BLaER1 (cell line): ENCODE measurements around the gene MAST4.

Experiments
- H3K27ac ChIP-seq: shearing (Covaris generic); formaldehyde crosslinking; 2 replicates; pipeline ENCODE4 v1.8.1; 2022
- H3K27me3 ChIP-seq: shearing (Covaris generic); formaldehyde crosslinking; 2 replicates; pipeline ENCODE4 v1.8.1; 2022
- H3K36me3 ChIP-seq: shearing (Covaris generic); formaldehyde crosslinking; 2 replicates; pipeline ENCODE4 v1.8.1; 2022
- H3K4me1 ChIP-seq: shearing (Covaris generic); formaldehyde crosslinking; 2 replicates; pipeline ENCODE4 v1.8.1; 2022
- H3K4me2 ChIP-seq: shearing (Covaris generic); formaldehyde crosslinking; 2 replicates; pipeline ENCODE4 v1.8.1; 2022
- H3K4me3 ChIP-seq: shearing (Covaris generic); formaldehyde crosslinking; 2 replicates; pipeline ENCODE4 v1.8.1; 2022
- H3K9ac ChIP-seq: shearing (Covaris generic); formaldehyde crosslinking; 2 replicates; pipeline ENCODE4 v1.8.1; 2022
- H3K9me3 ChIP-seq: shearing (Covaris generic); formaldehyde crosslinking; 2 replicates; pipeline ENCODE4 v1.8.1; 2022
- H4K20me1 ChIP-seq: shearing (Covaris generic); formaldehyde crosslinking; 2 replicates; pipeline ENCODE4 v1.8.1; 2022
- Cebpa-rat ChIP-seq: shearing (Covaris generic); IDR thresholded peaks from 2 replicates; pipeline ENCODE4 v1.8.1; 2022

The MAST4 gene

DNA sequence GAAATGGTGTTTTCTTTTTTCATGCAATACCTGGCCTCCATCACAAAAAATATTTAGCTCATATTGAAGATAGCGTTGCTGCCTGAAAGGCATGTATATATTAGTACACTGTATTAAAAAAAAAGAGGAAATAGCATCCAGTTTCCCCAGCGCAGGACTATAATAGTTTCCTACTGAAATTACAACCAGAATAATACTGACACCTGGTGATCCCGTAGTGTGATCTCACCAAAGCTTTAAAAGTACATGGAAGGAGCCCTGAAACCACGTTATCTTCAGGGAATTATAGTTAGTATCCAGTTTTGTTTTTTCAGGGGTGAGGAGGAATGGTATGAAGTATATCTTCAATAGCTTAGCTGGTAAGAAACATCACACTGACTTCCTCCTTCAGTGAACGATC is 335.5 kb downstream of the MAST4 start:
- H3K27ac ChIP-seq: no peak overlapping the region
- no peak overlapping the region for H3K9ac ChIP-seq
- H3K4me1 ChIP-seq: no peaks in the 10 kb centered on the region
- no peaks in the 10 kb centered on the region for H3K27me3 ChIP-seq
- H3K36me3 ChIP-seq: no peaks in the 10 kb centered on the region
- no peak overlapping the region for H3K4me2 ChIP-seq
- TF ChIP-seq Cebpa-rat: no peak
- H4K20me1 ChIP-seq: no peaks in the 10 kb centered on the region
- H3K9me3 ChIP-seq: no peaks in the 10 kb centered on the region
- H3K4me3 ChIP-seq: no peak overlapping the region

DNA sequence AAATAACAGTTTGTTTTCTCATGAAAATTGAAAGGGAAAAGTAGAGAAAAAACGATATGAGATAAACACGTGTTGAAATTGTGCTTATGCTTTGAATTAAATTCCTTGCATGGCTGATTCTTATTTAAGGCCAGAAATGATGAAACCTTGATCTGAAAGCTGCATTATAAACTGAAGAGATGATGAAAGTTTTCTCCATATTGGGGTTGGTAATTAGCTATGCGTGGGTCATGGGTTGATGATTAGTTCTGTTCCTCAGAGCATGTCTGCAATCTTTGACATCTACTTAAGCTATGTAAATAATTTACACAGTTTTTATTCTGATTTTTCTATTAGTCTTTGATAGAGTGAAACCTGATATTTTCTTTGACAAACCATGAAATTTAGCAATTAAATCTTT is 336.3 kb downstream of the MAST4 start:
- Histone ChIP-seq H4K20me1 (no peaks in the 10 kb centered on the region), H3K4me2 (no peak overlapping the region), H3K27ac (no peak overlapping the region), H3K4me1 (no peaks in the 10 kb centered on the region), H3K9ac (no peak overlapping the region), H3K9me3 (no peaks in the 10 kb centered on the region), H3K36me3 (no peaks in the 10 kb centered on the region), H3K27me3 (no peaks in the 10 kb centered on the region), H3K4me3 (no peak overlapping the region)
- TF ChIP-seq Cebpa-rat: no peak

DNA sequence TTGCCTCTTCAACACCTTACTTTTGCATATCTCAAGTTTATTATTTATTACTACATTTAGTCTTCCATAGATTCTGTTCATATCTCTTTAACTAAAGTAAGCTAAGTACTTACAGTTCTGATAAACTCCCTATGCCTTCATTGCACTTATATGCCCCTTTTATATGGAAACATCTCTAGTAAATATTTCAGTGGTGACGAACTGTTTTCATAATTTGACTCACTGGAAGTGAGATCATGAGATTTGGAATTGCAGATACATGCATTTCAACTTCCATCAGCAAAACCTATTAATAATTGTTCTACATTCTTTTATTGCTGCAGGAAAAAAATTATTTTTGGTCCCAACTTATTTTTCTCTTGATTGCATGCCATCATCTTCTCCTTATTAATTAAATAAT is 336.9 kb downstream of the MAST4 start:
- Histone ChIP-seq H3K4me3 (no peak overlapping the region), H3K9ac (no peak overlapping the region), H3K4me2 (no peak overlapping the region), H4K20me1 (no peaks in the 10 kb centered on the region), H3K27me3 (no peaks in the 10 kb centered on the region), H3K9me3 (no peaks in the 10 kb centered on the region), H3K27ac (no peak overlapping the region), H3K4me1 (no peaks in the 10 kb centered on the region), H3K36me3 (no peaks in the 10 kb centered on the region)
- TF ChIP-seq Cebpa-rat: no peak

DNA sequence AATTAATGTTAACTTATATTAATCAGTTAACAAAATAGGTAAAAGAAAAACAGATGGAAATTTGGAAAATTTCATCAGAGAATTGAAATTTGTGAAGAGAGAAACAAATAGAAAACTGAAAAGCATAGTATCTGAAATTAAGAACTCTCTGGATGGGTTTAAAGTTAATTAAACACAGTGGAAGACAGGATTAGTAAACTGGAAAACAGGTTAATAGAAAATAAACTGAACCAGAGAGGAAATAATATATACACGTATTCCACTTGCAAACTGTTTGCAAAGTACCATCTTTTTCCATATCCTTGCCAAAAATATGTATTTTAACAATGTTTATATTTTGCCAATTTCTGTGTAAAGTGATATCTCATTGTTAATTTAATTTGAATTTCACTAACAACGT is 342.9 kb downstream of the MAST4 start:
- Histone ChIP-seq H3K36me3 (no peaks in the 10 kb centered on the region), H3K9me3 (no peaks in the 10 kb centered on the region), H3K9ac (no peak overlapping the region), H3K4me3 (no peak overlapping the region), H3K4me2 (no peak overlapping the region), H3K27ac (no peak overlapping the region), H3K4me1 (no peaks in the 10 kb centered on the region), H4K20me1 (no peaks in the 10 kb centered on the region), H3K27me3 (no peaks in the 10 kb centered on the region)
- TF ChIP-seq Cebpa-rat: no peak

DNA sequence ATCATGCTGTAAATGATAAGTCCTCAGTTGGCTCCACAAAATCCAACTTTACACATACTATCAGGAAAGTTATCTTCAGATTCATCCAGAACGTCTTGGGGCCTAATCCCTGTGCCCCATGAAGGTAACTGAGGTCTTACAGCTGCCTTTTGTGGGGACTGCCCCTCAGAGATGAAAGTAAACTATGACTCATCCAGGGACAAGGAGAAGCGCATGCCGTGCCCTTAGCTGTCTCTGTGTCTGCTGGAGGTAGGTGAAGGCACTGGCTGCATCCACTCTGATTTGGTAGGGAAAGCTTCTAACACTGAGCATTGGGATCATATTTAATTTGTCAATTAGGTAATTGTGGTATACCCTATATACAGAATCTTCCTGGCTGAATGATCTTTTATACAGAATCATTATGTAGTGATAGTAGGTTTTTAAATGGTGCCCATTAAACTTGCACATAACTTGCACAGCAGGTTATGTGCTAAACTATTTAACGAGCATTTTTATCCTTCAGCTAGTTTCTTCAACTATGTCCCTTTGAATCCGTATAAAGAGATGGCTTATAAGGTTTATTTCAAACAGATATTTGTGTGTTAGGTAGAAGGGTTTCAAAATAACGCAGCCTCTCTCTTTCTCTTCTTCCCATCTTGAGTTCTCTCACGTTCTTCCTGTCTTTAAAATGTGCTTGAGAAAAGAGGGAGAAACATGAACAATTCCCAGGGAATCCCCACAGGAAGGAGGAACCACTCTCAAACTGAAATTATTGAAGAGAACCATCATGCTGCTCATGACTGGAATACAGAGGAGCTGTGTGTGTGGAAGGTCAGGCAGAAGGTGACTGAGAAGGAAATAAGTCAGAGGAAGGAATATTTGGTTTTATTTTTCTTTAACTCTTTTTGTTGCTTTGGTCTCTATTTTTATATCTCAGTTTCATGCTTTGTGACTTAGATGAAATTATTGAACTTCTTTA is 349.5 kb downstream of the MAST4 start:
- no peaks in the 10 kb centered on the region for H3K36me3 ChIP-seq
- no peak overlapping the region for H3K27ac ChIP-seq
- no peaks in the 10 kb centered on the region for H4K20me1 ChIP-seq
- no peak overlapping the region for H3K9ac ChIP-seq
- no peak overlapping the region for H3K4me2 ChIP-seq
- TF ChIP-seq Cebpa-rat: no peak
- no peaks in the 10 kb centered on the region for H3K27me3 ChIP-seq
- H3K4me3 ChIP-seq: no peak overlapping the region
- H3K9me3 ChIP-seq: no peaks in the 10 kb centered on the region
- H3K4me1 ChIP-seq: no peaks in the 10 kb centered on the region

DNA sequence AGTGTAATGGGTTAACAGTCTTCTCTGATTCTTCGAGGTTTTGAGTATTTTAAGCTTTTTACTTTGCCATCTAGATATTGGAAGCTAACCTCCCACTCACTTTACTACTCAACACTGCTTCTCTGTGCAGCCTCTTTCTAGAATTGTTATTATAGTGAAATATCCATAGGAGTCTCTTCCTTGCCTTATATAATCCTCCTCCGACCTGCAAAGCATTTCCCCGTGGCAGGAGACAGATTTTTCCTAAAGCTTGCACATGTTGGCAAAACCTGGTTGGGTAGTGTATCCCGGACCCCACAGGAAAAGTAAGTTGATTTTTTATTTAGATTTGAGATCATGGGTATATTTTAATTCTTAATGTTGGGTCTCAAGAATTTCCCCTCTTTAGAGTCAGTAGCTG is 351.3 kb downstream of the MAST4 start:
- H3K36me3 ChIP-seq: no peaks in the 10 kb centered on the region
- H3K9ac ChIP-seq: no peak overlapping the region
- H3K27me3 ChIP-seq: no peaks in the 10 kb centered on the region
- H3K4me1 ChIP-seq: no peaks in the 10 kb centered on the region
- TF ChIP-seq Cebpa-rat: no peak
- no peak overlapping the region for H3K4me2 ChIP-seq
- no peak overlapping the region for H3K4me3 ChIP-seq
- no peak overlapping the region for H3K27ac ChIP-seq
- H4K20me1 ChIP-seq: no peaks in the 10 kb centered on the region
- no peaks in the 10 kb centered on the region for H3K9me3 ChIP-seq

DNA sequence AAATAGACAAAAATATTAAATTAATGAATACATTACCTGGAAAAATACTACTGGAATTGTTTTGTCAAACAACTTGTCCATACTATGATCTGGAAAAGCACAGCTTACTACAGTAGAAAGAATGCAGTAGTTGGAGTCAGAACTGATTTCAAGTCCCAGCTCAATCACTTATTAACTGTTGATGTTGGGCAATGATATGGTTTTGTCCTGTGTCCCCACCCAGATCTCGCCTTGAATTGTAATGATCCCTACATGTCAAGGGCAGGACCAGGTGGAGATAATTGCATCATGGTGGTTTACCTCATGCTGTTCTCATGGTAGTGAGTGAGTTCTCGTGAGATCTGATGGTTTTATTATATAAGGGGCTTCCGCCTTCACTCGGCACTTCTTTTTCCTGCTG is 352.9 kb downstream of the MAST4 start:
- H3K27me3 ChIP-seq: no peaks in the 10 kb centered on the region
- no peak overlapping the region for H3K4me2 ChIP-seq
- H3K9ac ChIP-seq: no peak overlapping the region
- no peak overlapping the region for H3K4me3 ChIP-seq
- no peak for TF ChIP-seq Cebpa-rat
- no peaks in the 10 kb centered on the region for H4K20me1 ChIP-seq
- H3K27ac ChIP-seq: no peak overlapping the region
- H3K9me3 ChIP-seq: no peaks in the 10 kb centered on the region
- H3K36me3 ChIP-seq: no peaks in the 10 kb centered on the region
- no peaks in the 10 kb centered on the region for H3K4me1 ChIP-seq

DNA sequence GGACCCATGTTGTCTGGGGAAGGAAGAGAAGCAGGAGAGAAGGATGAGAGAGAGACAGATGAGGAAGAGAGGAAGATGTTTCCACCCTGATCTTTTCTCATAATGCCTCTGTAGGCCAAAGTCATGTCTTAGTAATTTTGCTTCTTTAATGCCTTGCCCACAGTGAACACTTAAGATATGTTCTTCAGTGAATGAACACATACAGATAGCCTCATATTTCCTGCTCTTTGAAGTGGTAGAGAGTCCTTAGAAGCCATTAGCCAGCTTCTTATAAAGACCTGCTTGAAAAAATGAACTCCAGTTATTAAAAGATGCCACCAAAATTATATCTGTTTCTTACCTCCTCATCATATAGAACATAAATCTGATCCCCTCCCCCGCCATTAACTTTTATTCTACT is 356.0 kb downstream of the MAST4 start:
- H3K36me3 ChIP-seq: no peaks in the 10 kb centered on the region
- no peaks in the 10 kb centered on the region for H3K4me1 ChIP-seq
- no peaks in the 10 kb centered on the region for H4K20me1 ChIP-seq
- no peak overlapping the region for H3K9ac ChIP-seq
- no peak overlapping the region for H3K4me3 ChIP-seq
- no peak overlapping the region for H3K27ac ChIP-seq
- no peaks in the 10 kb centered on the region for H3K9me3 ChIP-seq
- H3K27me3 ChIP-seq: no peaks in the 10 kb centered on the region
- H3K4me2 ChIP-seq: no peak overlapping the region
- no peak for TF ChIP-seq Cebpa-rat

DNA sequence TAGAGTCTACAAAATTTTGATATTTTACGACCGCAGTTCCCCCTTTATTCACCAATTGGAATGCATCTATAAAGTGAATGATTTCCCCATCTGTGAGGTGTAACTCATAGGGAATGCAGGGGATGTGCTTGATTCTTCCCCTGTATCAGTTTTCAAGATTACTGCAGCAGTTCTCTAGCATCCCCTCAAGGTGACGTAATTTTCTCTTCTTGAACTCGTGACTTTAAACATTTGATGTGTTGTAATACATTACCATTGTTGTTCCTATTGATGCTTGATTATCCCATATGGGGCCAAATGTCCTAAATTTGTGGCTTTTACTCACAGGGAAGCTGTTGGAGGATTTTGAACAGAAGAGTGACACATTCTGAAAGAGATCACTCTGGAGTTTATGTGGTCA is 360.2 kb downstream of the MAST4 start:
- TF ChIP-seq Cebpa-rat: no peak
- no peak overlapping the region for H3K4me3 ChIP-seq
- H3K27me3 ChIP-seq: no peaks in the 10 kb centered on the region
- no peaks in the 10 kb centered on the region for H4K20me1 ChIP-seq
- no peak overlapping the region for H3K9ac ChIP-seq
- H3K36me3 ChIP-seq: no peaks in the 10 kb centered on the region
- H3K27ac ChIP-seq: no peak overlapping the region
- H3K4me1 ChIP-seq: no peaks in the 10 kb centered on the region
- no peaks in the 10 kb centered on the region for H3K9me3 ChIP-seq
- no peak overlapping the region for H3K4me2 ChIP-seq

DNA sequence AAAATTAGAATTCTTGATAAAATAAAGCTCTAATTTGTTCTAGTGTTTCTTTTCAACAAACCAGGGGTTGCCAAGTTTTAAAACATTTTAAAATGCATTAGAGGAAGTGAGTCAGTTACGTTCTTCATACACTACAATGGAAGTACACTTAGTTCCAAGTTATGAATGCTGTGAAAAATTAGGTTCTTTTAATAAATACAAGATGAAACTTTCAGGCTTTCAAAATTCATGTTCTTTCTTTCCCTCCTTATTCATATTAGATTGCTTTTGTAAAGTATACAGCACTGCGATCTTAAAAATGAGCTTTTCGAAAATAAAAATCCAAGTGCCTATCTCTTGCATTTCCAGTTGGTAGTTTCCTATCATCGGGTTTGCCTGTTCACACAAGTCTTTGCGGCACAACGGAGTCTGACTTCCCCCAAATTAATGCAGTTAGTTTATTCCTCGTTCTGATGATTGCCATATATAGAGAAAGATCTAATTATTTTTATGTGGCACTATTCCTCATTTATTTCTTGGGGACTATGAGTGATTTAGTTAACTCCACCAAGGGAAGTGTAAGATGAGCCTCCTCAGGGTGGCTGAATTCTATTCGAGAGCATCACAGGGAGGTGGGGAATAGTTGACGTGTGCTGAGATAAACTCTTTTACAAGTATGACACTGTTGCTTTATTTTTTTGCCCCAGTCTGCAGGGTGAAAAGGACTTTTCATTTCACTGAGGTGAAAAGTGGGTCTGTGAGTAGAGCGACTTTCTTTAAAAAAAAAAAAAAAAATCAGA is 362.2 kb downstream of the MAST4 start:
- Histone ChIP-seq H3K36me3 (no peaks in the 10 kb centered on the region), H3K27ac (no peak overlapping the region), H3K4me3 (no peak overlapping the region), H3K4me1 (no peaks in the 10 kb centered on the region), H3K9me3 (no peaks in the 10 kb centered on the region), H3K9ac (no peak overlapping the region), H3K27me3 (no peaks in the 10 kb centered on the region), H3K4me2 (no peak overlapping the region), H4K20me1 (no peaks in the 10 kb centered on the region)
- TF ChIP-seq Cebpa-rat: no peak
